Neuronal stem cell (in vitro differentiated cells): ENCODE data around the gene PDE2A. TPM values are rescaled to one million over a fixed set of nuclear protein-coding genes. Genes with fewer than 3 reads are reported as not detected.
A peak's percentile ranks its signal among the peaks of the same experiment; 100 is the strongest.

Experiments
- DNase-seq: peaks from one replicate; pipeline ENCODE4 v3.0.0-alpha.2; 2013; ENCODE audit warnings: low spot score
- H2AFZ ChIP-seq: one replicate; pipeline ENCODE4 v1.6.1; 2013; ENCODE audit warnings: mild to moderate bottlenecking, low read length, inconsistent platforms
- H2AK5ac ChIP-seq: 2 replicates; pipeline ENCODE4 v1.6.1; 2013; ENCODE audit warnings: low read depth, mild to moderate bottlenecking, inconsistent platforms, low read length, moderate library complexity, mixed read lengths
- H2BK120ac ChIP-seq: 2 replicates; pipeline ENCODE4 v1.6.1; 2013; ENCODE audit warnings: low read depth, mild to moderate bottlenecking, inconsistent platforms, low read length, moderate library complexity, mixed read lengths
- H2BK12ac ChIP-seq: one replicate; pipeline ENCODE4 v1.6.1; 2013; ENCODE audit warnings: low read length, inconsistent platforms
- H2BK15ac ChIP-seq: 2 replicates; pipeline ENCODE4 v1.6.1; 2013; ENCODE audit warnings: mild to moderate bottlenecking, low read length, inconsistent platforms, mixed read lengths
- H2BK5ac ChIP-seq: one replicate; pipeline ENCODE4 v1.6.1; 2013; ENCODE audit warnings: inconsistent platforms, mild to moderate bottlenecking, low read length, moderate library complexity
- H3K14ac ChIP-seq: one replicate; pipeline ENCODE4 v1.6.1; 2013; ENCODE audit warnings: low read length, inconsistent platforms
- H3K18ac ChIP-seq: 2 replicates; pipeline ENCODE4 v1.6.1; 2013; ENCODE audit warnings: low read length, inconsistent platforms
- H3K23ac ChIP-seq: 2 replicates; pipeline ENCODE4 v1.6.1; 2013; ENCODE audit warnings: low read depth, mild to moderate bottlenecking, mixed read lengths, low read length, inconsistent platforms; ENCODE audit not compliant: poor library complexity
- H3K27ac ChIP-seq: replicated peaks from 3 replicates; pipeline ENCODE4 v1.5.1; 2013; ENCODE audit warnings: low read length, inconsistent platforms
- H3K27me3 ChIP-seq, 3 experiments: 2 replicates each; pipeline ENCODE4 v1.6.1; 2013; ENCODE audit warnings: low read length in 3 of 3, mild to moderate bottlenecking in 2 of 3, inconsistent platforms in 1 of 3, low read depth in 1 of 3, mixed read lengths in 1 of 3, moderate library complexity in 1 of 3; ENCODE audit not compliant: control insufficient read depth in 3 of 3, insufficient read depth in 3 of 3
- H3K36me3 ChIP-seq, 2 donors: replicated peaks in 1 of 2; 2 replicates each; pipeline ENCODE4 v1.6.1; 2013; ENCODE audit warnings: low read length in 2 of 2; ENCODE audit not compliant: control insufficient read depth in 2 of 2, insufficient read depth in 2 of 2
- H3K4ac ChIP-seq: 2 replicates; pipeline ENCODE4 v1.6.1; 2013; ENCODE audit warnings: inconsistent platforms, mild to moderate bottlenecking, low read length, moderate library complexity
- H3K4me1 ChIP-seq, 2 donors: 1 replicate in 1 of 2; 2 replicates in 1 of 2; pipeline ENCODE4 v1.6.1; 2013; ENCODE audit warnings: low read length in 2 of 2, low read depth in 1 of 2; ENCODE audit not compliant: control insufficient read depth in 2 of 2, insufficient read depth in 1 of 2
- H3K4me2 ChIP-seq: one replicate; pipeline ENCODE4 v1.6.1; 2013; ENCODE audit warnings: mild to moderate bottlenecking, low read length, inconsistent platforms; ENCODE audit not compliant: insufficient read depth, poor library complexity, severe bottlenecking
- H3K4me3 ChIP-seq, 2 donors: 2 replicates each; pipeline ENCODE4 v1.5.1; 2013; ENCODE audit warnings: low read length in 2 of 2, mild to moderate bottlenecking in 2 of 2, inconsistent platforms in 1 of 2, moderate library complexity in 1 of 2
- H3K79me1 ChIP-seq: one replicate; pipeline ENCODE4 v1.6.1; 2013; ENCODE audit warnings: low read depth, mild to moderate bottlenecking, inconsistent platforms, low read length, moderate library complexity
- H3K9ac ChIP-seq: one replicate; pipeline ENCODE4 v1.6.1; 2013; ENCODE audit warnings: mild to moderate bottlenecking, low read depth, low read length, inconsistent platforms; ENCODE audit not compliant: poor library complexity
- H3K9me3 ChIP-seq, 2 donors: replicated peaks in 1 of 2; 2 replicates each; pipeline versions ENCODE3 to v1.6.1; 2013; ENCODE audit warnings: low read length in 2 of 2, mild to moderate bottlenecking in 2 of 2, inconsistent platforms in 1 of 2, low read depth in 1 of 2, mixed read lengths in 1 of 2, moderate library complexity in 1 of 2; ENCODE audit not compliant: control insufficient read depth in 2 of 2, insufficient read depth in 1 of 2
- H4K8ac ChIP-seq: one replicate; pipeline ENCODE4 v1.6.1; 2013; ENCODE audit warnings: low read depth, mild to moderate bottlenecking, inconsistent platforms, low read length, moderate library complexity
- H4K91ac ChIP-seq: one replicate; pipeline ENCODE4 v1.6.1; 2013; ENCODE audit warnings: low read length, low read depth, mild to moderate bottlenecking, inconsistent platforms; ENCODE audit not compliant: poor library complexity
- WGBS, 2 donors: extraction: QIAGEN DNeasy Blood & Tissue Kit; methylation state at CpG; one replicate each; pipeline ENCODE4 v1.1.7; 2013; ENCODE audit warnings: missing lambda C conversion rate in 2 of 2, mixed read lengths in 1 of 2; ENCODE audit not compliant: insufficient read length in 2 of 2, insufficient replicate concordance in 1 of 2; ENCODE audit errors: extremely low coverage in 2 of 2; 5-methylcytosine and 5-hydroxymethylcytosine counted together
- polyA plus RNA-seq, 2 experiments: library from polyadenylated mRNA; stranded (reverse); fragments of 200-250 nt; gene quantifications; one replicate each; pipeline ENCODE4 v1.2.3, GENCODE V29; 2013

PDE2A gene
- 1.7 TPM for polyA plus RNA-seq (2013, experiment 1 of 2)
- 1.7 TPM for polyA plus RNA-seq (2013, experiment 2 of 2)

DNA sequence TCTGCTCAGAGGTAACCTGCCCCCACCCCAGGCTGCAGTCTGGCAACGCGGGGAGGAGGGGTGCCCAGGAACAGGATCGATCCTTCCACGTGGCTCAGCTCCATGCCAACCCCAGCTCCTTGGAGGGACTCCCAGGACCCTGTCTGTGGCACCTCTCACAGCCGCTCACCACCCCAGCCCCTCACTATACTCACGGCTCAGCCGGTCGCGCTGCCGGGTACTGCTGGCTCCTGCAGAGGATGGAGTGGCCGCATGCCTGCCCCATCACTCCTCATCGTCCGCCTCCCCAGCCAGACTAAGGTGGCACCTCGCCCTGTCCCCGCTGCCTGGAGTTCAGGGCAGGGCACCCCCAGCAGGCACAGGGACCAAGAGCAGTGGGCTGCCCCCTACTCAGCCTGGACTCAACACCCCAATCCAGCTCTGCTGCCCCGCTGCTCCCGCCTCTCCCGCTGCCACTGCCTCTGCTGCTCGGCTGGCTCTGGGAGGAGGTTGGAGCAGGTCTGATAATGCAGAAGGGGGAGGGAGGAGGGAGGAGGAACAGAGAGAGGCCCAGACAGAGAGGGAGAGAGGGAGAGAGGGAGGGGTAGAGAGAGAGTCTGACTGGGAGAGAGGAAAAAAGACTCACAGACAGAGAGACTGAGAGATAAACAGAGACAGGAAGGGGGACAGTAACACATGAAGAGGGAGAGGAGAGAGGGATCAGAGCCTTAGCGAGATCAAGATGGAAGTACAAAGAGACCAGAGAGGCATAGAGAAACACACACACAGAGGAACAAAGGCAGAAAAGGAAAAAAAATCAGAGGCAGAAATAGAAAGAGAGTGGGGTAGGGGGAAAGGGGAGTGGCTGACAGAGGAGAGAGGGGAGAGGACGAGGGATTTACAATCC is at the start of gene PDE2A:
TSS of gene PDE2A (minus strand) at position 480 of the 886 bp plus-strand sequence. CDS start at position 265, 215 bp downstream.
- Histone ChIP-seq H3K27me3 (peaks cover 0 to 83% (median 46%) of the 10 kb centered on the region in 3 experiments), H2BK5ac (peak within 1 kb of the TSS; percentile 59), H3K4me1 (peaks cover 4 to 9% of the 10 kb centered on the region in 2 donors), H3K27ac (no peak within 1 kb of the TSS), H3K23ac (peak within 1 kb of the TSS; percentile 75), H3K4me2 (no peak within 1 kb of the TSS), H2AFZ (peak within 1 kb of the TSS; percentile 79), H3K9ac (no peak within 1 kb of the TSS), H3K14ac (no peak within 1 kb of the TSS), H3K36me3 (no peaks in the 10 kb centered on the region), H2BK15ac (no peak within 1 kb of the TSS), H2AK5ac (no peak within 1 kb of the TSS), H2BK120ac (no peak within 1 kb of the TSS), H4K8ac (no peak within 1 kb of the TSS), H4K91ac (no peak within 1 kb of the TSS), H3K9me3 (no peaks in the 10 kb centered on the region), H3K79me1 (no peaks in the 10 kb centered on the region), H2BK12ac (no peak within 1 kb of the TSS), H3K18ac (no peak within 1 kb of the TSS), H3K4ac (no peak within 1 kb of the TSS), H3K4me3 (no peak within 1 kb of the TSS)
- WGBS, 2 donors, result no CpG with 5 or more reads among the region's 21 CpGs
- DNase-seq, result no peak

DNA sequence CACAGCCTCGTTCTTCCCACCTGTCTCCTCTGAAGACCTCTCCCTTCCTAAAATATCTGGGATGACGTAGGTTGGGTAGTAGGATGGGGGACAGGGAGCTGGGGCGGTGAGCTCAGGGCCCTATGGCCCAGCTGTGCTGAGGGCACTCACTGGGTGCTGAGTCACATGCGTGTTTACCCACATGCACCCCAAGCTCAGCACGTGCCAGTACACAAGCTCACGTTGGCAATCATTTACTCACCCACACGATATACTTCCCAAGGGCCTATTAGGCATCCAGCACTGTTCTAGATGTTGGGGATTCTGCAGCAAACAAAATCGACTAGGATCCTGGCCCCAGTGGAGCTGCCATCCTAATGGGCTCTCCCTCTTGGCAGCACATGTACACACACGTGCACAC is 49.3 kb upstream of the PDE2A start:
- Histone ChIP-seq H3K36me3 (no peaks in the 10 kb centered on the region), H2AK5ac (no peak overlapping the region), H3K27ac (no peak overlapping the region), H3K4me2 (no peak overlapping the region), H3K27me3 (no peaks in the 10 kb centered on the region), H2BK5ac (no peak overlapping the region), H3K4me1 (peaks cover 4 to 20% of the 10 kb centered on the region in 2 donors), H2BK15ac (no peak overlapping the region), H3K9me3 (no peaks in the 10 kb centered on the region), H2BK120ac (no peak overlapping the region), H3K14ac (no peak overlapping the region), H3K79me1 (no peaks in the 10 kb centered on the region), H4K91ac (no peak overlapping the region), H3K9ac (no peak overlapping the region), H3K4ac (no peak overlapping the region), H3K23ac (no peak overlapping the region), H3K18ac (no peak overlapping the region), H3K4me3 (no peak overlapping the region), H4K8ac (no peak overlapping the region), H2AFZ (no peak overlapping the region), H2BK12ac (no peak overlapping the region)
- no CpG with 5 or more reads among the region's 9 CpGs for WGBS, 2 donors
- no peak for DNase-seq

DNA sequence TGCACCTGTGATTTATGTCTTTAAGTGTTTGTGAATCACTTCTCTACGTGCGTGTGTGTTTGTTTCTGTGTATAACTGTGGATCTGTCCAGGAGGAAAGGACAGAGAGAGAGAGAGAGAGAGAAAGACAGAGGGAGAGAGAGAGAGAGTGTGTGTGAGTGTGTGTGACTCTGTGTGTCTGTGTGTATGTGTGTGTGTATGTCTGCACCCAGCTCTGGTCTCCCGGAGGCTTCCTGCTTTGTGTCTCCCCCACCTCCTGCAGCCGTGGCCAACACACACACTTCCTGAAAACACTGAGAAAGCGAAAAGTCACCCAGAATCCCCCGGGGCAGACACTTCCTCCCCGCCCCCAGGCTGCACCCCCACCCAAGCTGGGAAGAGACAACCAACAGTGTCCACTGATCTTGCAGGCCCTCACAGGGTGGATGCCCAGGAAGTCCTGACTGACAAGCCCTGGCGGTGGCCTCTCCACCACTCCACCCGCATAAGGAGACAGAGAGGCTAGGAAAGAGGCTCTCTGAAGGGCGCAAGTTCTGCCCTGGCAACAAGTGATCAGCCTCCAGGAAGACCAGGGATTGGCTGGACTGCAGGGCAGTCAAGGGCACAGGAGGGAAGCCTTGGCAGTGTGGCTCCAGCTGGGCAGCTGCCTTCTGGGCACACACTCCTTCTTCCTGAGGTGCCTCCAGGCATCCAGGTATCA is 48.0 kb upstream of the PDE2A start:
- H3K27ac ChIP-seq, result no peak overlapping the region
- H3K23ac ChIP-seq, result no peak overlapping the region
- H2BK12ac ChIP-seq, result peak overlapping the region; percentile 61
- no peaks in the 10 kb centered on the region for H3K79me1 ChIP-seq
- H2AK5ac ChIP-seq, result no peak overlapping the region
- H3K36me3 ChIP-seq, result no peaks in the 10 kb centered on the region
- H2BK5ac ChIP-seq, result peak overlapping the region; percentile 59
- no peak overlapping the region for H3K9ac ChIP-seq
- no peak overlapping the region for H3K4ac ChIP-seq
- no CpG with 5 or more reads among the region's 10 CpGs for WGBS, 2 donors
- H3K14ac ChIP-seq, result no peak overlapping the region
- no peak overlapping the region for H2BK15ac ChIP-seq
- H3K18ac ChIP-seq, result no peak overlapping the region
- peak overlapping the region in 1 of 2 donors; percentile 39 for H3K4me3 ChIP-seq
- no peak overlapping the region for H2BK120ac ChIP-seq
- no peaks in the 10 kb centered on the region for H3K9me3 ChIP-seq
- H3K27me3 ChIP-seq, result no peaks in the 10 kb centered on the region
- no peak overlapping the region for H4K8ac ChIP-seq
- peaks cover 4 to 20% of the 10 kb centered on the region in 2 donors for H3K4me1 ChIP-seq
- no peak overlapping the region for H4K91ac ChIP-seq
- H3K4me2 ChIP-seq, result no peak overlapping the region
- H2AFZ ChIP-seq, result peak overlapping the region; percentile 92
- peak; percentile 48 for DNase-seq

DNA sequence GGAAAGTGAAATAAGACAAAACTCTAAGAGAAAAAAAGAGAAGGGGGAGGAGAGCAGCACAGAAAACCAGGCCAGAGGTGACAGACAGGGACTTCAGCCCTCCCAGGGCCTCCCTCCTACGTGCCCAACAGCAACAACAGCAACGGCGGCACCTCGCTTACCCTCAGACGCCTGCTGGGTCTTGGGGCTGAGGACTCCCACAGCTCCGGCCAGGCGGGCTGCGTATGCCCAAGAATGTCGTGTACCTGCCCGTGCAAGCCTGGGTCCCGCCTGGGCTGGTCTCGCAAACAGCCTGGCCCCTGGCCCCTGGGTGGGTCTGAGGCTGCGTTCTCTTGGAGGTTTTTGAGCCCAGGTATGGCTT is 47.4 kb upstream of the PDE2A start:
- Histone ChIP-seq H3K36me3 (no peaks in the 10 kb centered on the region), H4K8ac (no peak overlapping the region), H3K4ac (no peak overlapping the region), H3K9me3 (no peaks in the 10 kb centered on the region), H3K27me3 (no peaks in the 10 kb centered on the region), H3K4me2 (no peak overlapping the region), H3K79me1 (no peaks in the 10 kb centered on the region), H4K91ac (no peak overlapping the region), H3K4me3 (peak overlapping the region in 1 of 2 donors; percentile 39), H3K4me1 (peaks cover 4 to 24% of the 10 kb centered on the region in 2 donors), H3K14ac (no peak overlapping the region), H2BK120ac (no peak overlapping the region), H2BK5ac (peak overlapping the region; percentile 59), H3K23ac (no peak overlapping the region), H2BK15ac (peak overlapping the region; percentile 45), H3K18ac (peak overlapping the region; percentile 31), H3K9ac (peak overlapping the region; percentile 55), H3K27ac (no peak overlapping the region), H2BK12ac (peak overlapping the region; percentile 61), H2AK5ac (peak overlapping the region; percentile 34), H2AFZ (peak overlapping the region; percentile 92)
- DNase-seq, result no peak
- no CpG with 5 or more reads among the region's 13 CpGs for WGBS, 2 donors
